ENCODE results near the gene MAP1LC3B2.

Gene MAP1LC3B2

GRCh38 chr12:116542345-116542956 is 16.7 kb upstream of the MAP1LC3B2 start:
- DNase-seq: no peak

DNA sequence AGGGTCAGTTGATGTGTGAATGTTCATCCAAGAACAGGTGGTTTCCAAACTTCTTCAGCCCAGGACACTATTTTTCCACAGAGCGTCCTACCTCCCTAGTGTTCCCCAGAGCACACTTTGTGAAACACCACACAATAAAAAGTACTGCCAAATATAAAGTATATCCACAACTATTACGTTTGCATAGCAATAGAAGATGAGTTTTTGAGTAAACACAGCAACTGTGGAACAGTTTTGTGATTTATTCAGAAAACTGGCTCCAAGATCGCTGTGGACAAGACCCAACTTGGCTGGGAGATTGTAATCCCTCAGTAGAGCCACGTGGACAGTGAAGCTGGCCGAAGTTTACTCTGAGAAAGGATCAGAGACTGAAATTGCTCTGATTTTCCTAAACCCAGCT is 14.5 kb upstream of the MAP1LC3B2 start:
- no peaks in the 10 kb centered on the region for H3K9me3 Mint-ChIP-seq
- DNase-seq: no peak
- no peaks in the 10 kb centered on the region for H3K36me3 Mint-ChIP-seq
- no peaks in the 10 kb centered on the region for H3K4me1 Mint-ChIP-seq
- no peak overlapping the region for H3K4me3 Mint-ChIP-seq
- peaks cover 45% of the 10 kb centered on the region for H3K27me3 Mint-ChIP-seq
- CTCF ChIA-PET: no interaction called here
- no peak overlapping the region for H3K27ac Mint-ChIP-seq

More at GRCh38 chr12:116542345-116542956, 16.7 kb upstream of the MAP1LC3B2 start:
- H3K4me1 Mint-ChIP-seq: peaks cover 7% of the 10 kb centered on the region
- H3K36me3 Mint-ChIP-seq: no peaks in the 10 kb centered on the region
- no peak overlapping the region for H3K4me3 Mint-ChIP-seq
- CTCF ChIA-PET: no interaction called here
- H3K27me3 Mint-ChIP-seq: peaks cover 49% of the 10 kb centered on the region
- H3K27ac Mint-ChIP-seq: no peak overlapping the region
- H3K9me3 Mint-ChIP-seq: no peaks in the 10 kb centered on the region

DNA sequence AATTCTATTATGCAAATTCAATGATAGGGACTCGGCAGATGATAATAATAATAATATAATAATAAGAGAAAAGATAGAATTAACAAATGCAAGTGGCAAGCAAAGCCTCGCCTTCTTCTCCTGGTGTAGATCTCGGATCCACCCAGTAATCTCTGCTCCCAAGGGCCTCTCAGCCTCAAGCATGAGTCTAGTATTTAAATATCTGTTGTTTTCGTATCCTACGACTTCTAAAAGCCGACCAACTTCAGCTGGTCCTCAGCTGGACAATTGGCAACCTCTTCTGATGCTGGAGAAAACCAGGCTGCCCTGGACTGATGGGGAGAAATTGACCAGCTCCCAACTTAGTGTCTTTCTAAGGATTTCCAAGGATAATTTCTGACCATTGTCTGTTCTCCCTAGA is 14.0 kb upstream of the MAP1LC3B2 start:
- no peaks in the 10 kb centered on the region for H3K4me1 Mint-ChIP-seq
- no peaks in the 10 kb centered on the region for H3K36me3 Mint-ChIP-seq
- H3K9me3 Mint-ChIP-seq: no peaks in the 10 kb centered on the region
- CTCF ChIA-PET: no interaction called here
- no peak overlapping the region for H3K27ac Mint-ChIP-seq
- DNase-seq: no peak
- H3K27me3 Mint-ChIP-seq: peaks cover 41% of the 10 kb centered on the region
- no peak overlapping the region for H3K4me3 Mint-ChIP-seq

GRCh38 chr12:116545936-116546335 is 13.2 kb upstream of the MAP1LC3B2 start:
- no peaks in the 10 kb centered on the region for H3K9me3 Mint-ChIP-seq
- no peaks in the 10 kb centered on the region for H3K36me3 Mint-ChIP-seq
- no peak overlapping the region for H3K27ac Mint-ChIP-seq
- CTCF ChIA-PET: no interaction called here
- H3K27me3 Mint-ChIP-seq: peaks cover 40% of the 10 kb centered on the region
- no peaks in the 10 kb centered on the region for H3K4me1 Mint-ChIP-seq
- DNase-seq: no peak
- H3K4me3 Mint-ChIP-seq: no peak overlapping the region

DNA sequence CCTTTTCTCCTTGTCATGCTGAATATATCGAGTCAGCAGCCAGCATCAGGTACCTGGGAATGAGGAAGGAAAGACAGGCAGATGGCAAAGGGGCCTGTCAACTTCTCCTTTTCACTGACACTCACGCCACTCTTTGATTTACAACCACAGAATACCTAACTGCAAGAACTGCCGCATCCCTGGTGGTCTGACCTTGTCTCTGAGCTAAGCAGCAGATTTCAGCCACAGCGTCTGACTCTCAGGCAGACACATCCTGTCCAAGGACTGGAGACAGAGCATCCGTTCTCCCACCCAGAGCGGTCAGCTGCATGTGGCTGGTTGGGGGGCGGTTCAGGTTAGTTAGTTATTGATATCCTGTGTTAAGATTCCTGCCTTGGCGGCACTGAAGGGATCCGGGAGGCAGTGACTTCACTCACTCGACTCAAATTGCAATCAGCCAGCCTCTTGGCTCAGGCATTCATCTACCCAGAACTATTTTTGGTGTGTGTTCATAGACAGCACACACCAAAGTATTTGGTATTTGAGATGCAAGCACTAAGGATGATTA is 11.2 kb upstream of the MAP1LC3B2 start:
- H3K4me1 Mint-ChIP-seq: no peaks in the 10 kb centered on the region
- no peaks in the 10 kb centered on the region for H3K9me3 Mint-ChIP-seq
- no peak overlapping the region for H3K4me3 Mint-ChIP-seq
- no peaks in the 10 kb centered on the region for H3K36me3 Mint-ChIP-seq
- H3K27me3 Mint-ChIP-seq: peaks cover 35% of the 10 kb centered on the region
- no peak for DNase-seq
- no peak overlapping the region for H3K27ac Mint-ChIP-seq
- CTCF ChIA-PET: no interaction called here

DNA sequence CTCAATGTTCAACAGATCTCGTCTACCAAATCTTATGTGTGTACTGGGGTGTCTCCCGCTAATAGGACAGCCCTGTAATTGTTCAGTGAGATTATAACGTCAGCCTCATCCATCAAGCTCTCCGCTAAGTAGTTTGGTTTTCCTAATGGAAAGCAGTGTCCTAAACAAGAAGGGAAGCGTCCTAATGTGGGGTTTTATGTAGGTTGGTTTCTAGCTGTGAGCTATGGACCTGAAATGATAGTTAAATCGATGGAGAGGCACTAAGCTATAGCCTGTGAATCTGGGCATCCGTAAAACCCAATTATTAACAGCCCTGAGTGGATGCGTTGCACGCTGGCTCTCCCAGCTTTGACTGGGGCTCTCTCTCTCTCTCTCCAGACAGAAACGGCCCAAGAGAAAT is 9.2 kb upstream of the MAP1LC3B2 start:
- CTCF ChIA-PET: interaction anchor here (0.7 to 0.8 kb wide), 2 partner anchors 9 to 409 kb away, joined by 3 to 6 read pairs; partner anchors contain the start of gene MAP1LC3B2
- Mint-ChIP-seq H3K27me3 (peaks cover 25% of the 10 kb centered on the region), H3K4me3 (no peak overlapping the region), H3K4me1 (no peaks in the 10 kb centered on the region), H3K27ac (no peak overlapping the region), H3K9me3 (peaks cover 1% of the 10 kb centered on the region), H3K36me3 (peaks cover 2% of the 10 kb centered on the region)
- no peak for DNase-seq

- Mint-ChIP-seq H3K4me3 (no peak overlapping the region), H3K9me3 (peaks cover 1% of the 10 kb centered on the region), H3K27ac (no peak overlapping the region), H3K36me3 (peaks cover 2% of the 10 kb centered on the region), H3K4me1 (no peaks in the 10 kb centered on the region), H3K27me3 (peaks cover 15% of the 10 kb centered on the region)
- DNase-seq: no peak
- CTCF ChIA-PET: interaction anchor here (0.6 kb wide), 1 partner anchor 158 kb away, joined by 3 read pairs; no protein-coding TSS in a partner anchor
These were observed 8.0 kb upstream of the MAP1LC3B2 start for GRCh38 chr12:116551151-116551550.

GRCh38 chr12:116551619-116551951 is 7.6 kb upstream of the MAP1LC3B2 start:
- Mint-ChIP-seq H3K27ac (no peak overlapping the region), H3K4me1 (no peaks in the 10 kb centered on the region), H3K27me3 (peaks cover 14% of the 10 kb centered on the region), H3K36me3 (peaks cover 2% of the 10 kb centered on the region), H3K9me3 (peaks cover 1% of the 10 kb centered on the region), H3K4me3 (no peak overlapping the region)
- no peak for DNase-seq
- CTCF ChIA-PET: interaction anchor here (0.6 kb wide), 1 partner anchor 157 kb away, joined by 3 read pairs; no protein-coding TSS in a partner anchor

- Mint-ChIP-seq H3K4me3 (no peak overlapping the region), H3K36me3 (peaks cover 2% of the 10 kb centered on the region), H3K27me3 (peaks cover 20% of the 10 kb centered on the region), H3K4me1 (peaks cover 2% of the 10 kb centered on the region), H3K9me3 (peaks cover 1% of the 10 kb centered on the region), H3K27ac (no peak overlapping the region)
- CTCF ChIA-PET: no interaction called here
- DNase-seq: no peak
These were observed 7.0 kb upstream of the MAP1LC3B2 start for GRCh38 chr12:116551952-116552772.

GRCh38 chr12:116552773-116553373 is 6.3 kb upstream of the MAP1LC3B2 start:
- Mint-ChIP-seq H3K9me3 (peaks cover 1% of the 10 kb centered on the region), H3K27ac (no peak overlapping the region), H3K27me3 (peaks cover 17% of the 10 kb centered on the region), H3K4me1 (peaks cover 7% of the 10 kb centered on the region), H3K36me3 (peaks cover 2% of the 10 kb centered on the region), H3K4me3 (no peak overlapping the region)
- no peak for DNase-seq
- CTCF ChIA-PET: no interaction called here

GRCh38 chr12:116556356-116556952 is 2.7 kb upstream of the MAP1LC3B2 start:
- H3K27me3 Mint-ChIP-seq: peaks cover 24% of the 10 kb centered on the region
- peaks cover 1% of the 10 kb centered on the region for H3K9me3 Mint-ChIP-seq
- peaks cover 2% of the 10 kb centered on the region for H3K36me3 Mint-ChIP-seq
- DNase-seq: no peak
- CTCF ChIA-PET: interaction anchor here (0.6 kb wide), 1 partner anchor 416 kb away, joined by 3 read pairs; no protein-coding TSS in a partner anchor
- H3K4me3 Mint-ChIP-seq: no peak overlapping the region
- H3K27ac Mint-ChIP-seq: no peak overlapping the region
- peaks cover 39% of the 10 kb centered on the region for H3K4me1 Mint-ChIP-seq

DNA sequence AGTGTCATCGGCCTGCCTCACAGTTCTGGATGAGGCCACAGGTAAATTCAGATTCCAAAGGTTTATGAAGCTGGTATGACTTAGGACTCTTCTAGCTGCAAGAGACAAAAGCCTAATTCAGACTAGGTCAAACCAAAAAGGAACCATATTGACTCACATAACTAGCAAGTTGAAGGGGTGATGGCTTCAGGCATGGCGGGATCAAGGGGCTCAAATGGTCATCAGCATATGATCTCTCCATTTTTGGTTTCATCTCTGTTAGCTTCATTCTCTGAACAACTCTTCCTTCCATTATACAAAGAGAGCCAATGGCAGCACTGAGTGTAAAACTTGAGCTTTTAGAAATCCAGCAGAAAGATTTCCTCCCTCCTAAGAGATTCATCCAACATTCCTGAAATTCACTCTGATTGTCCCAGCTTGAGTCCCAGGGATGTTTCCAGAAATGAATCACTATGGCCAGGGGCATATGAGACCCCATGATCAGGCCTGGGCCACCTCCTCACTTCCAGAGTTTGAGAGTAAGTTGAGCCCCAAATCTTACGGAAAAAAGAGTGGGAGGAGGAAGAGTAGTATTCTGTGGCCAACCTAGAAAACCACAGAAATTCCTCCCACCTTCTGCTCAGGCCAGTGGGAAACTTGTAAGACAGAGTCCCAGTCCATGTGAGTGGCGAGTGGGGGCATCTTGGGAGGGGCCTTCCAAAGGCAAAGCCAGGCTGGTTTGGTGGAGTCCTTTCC is 2.0 kb upstream of the MAP1LC3B2 start:
- no peak for DNase-seq
- peaks cover 39% of the 10 kb centered on the region for H3K4me1 Mint-ChIP-seq
- CTCF ChIA-PET: interaction anchor here (0.7 kb wide), 1 partner anchor 172 kb away, joined by 3 read pairs; no protein-coding TSS in a partner anchor
- peaks cover 1% of the 10 kb centered on the region for H3K9me3 Mint-ChIP-seq
- no peak overlapping the region for H3K4me3 Mint-ChIP-seq
- H3K27ac Mint-ChIP-seq: no peak overlapping the region
- H3K36me3 Mint-ChIP-seq: peaks cover 2% of the 10 kb centered on the region
- peaks cover 27% of the 10 kb centered on the region for H3K27me3 Mint-ChIP-seq

- Mint-ChIP-seq H3K4me3 (peak overlapping the region; percentile 69), H3K36me3 (peaks cover 5% of the 10 kb centered on the region), H3K9me3 (peaks cover 5% of the 10 kb centered on the region), H3K27ac (peak overlapping the region; percentile 100), H3K4me1 (peaks cover 39% of the 10 kb centered on the region), H3K27me3 (peaks cover 28% of the 10 kb centered on the region)
- DNase-seq: no peak
- CTCF ChIA-PET: interaction anchor here (0.7 to 2.5 kb wide), 12 partner anchors 8 to 417 kb away, joined by 3 to 11 read pairs (median 4); no protein-coding TSS in a partner anchor
These were observed 660 bp upstream of the MAP1LC3B2 start for GRCh38 chr12:116558280-116559161.
